SJSA1 (cell line): ENCODE results near the gene LSAMP. TPM values are rescaled to one million over a fixed set of nuclear protein-coding genes. Genes with fewer than 3 reads are reported as not detected.

Experiments used
- DNase-seq, 2 experiments: peaks; one replicate each; pipeline ENCODE4 v3.0.0-alpha.2; 2015 to 2020; ENCODE audit warnings: low spot score in 2 of 2, low read depth in 1 of 2
- H3K27ac ChIP-seq: fragments of 250-450 bp; sonication (Bioruptor Pico); 2 replicates; pipeline ENCODE4 v1.5.1; 2020; ENCODE audit warnings: mild to moderate bottlenecking, moderate library complexity
- H3K27me3 ChIP-seq: fragments of 250-450 bp; sonication (Bioruptor Pico); replicated peaks from 2 replicates; pipeline ENCODE4 v1.5.1; 2020; ENCODE audit warnings: mild to moderate bottlenecking, moderate library complexity
- H3K36me3 ChIP-seq: fragments of 250-450 bp; sonication (Bioruptor Pico); 2 replicates; pipeline ENCODE4 v1.5.1; 2020; ENCODE audit warnings: mild to moderate bottlenecking
- H3K4me1 ChIP-seq: fragments of 250-450 bp; sonication (Bioruptor Pico); replicated peaks from 2 replicates; pipeline ENCODE4 v1.6.1; 2021; ENCODE audit warnings: mild to moderate bottlenecking
- H3K4me3 ChIP-seq: fragments of 250-450 bp; sonication (Bioruptor Pico); 2 replicates; pipeline ENCODE4 v1.5.1; 2020; ENCODE audit warnings: mild to moderate bottlenecking
- H3K9me3 ChIP-seq: fragments of 250-450 bp; sonication (Bioruptor Pico); replicated peaks from 2 replicates; pipeline ENCODE4 v1.5.1; 2020; ENCODE audit warnings: mild to moderate bottlenecking
- total RNA-seq: library from RNA; depleted of rRNA; stranded (reverse); fragments of >200 nt; shearing (Covaris generic); gene quantifications from 2 replicates; pipeline ENCODE4 v1.2.3, GENCODE V29; 2014

The LSAMP gene
- total RNA-seq, 1 experiment from 2014 or later, result not detected

DNA sequence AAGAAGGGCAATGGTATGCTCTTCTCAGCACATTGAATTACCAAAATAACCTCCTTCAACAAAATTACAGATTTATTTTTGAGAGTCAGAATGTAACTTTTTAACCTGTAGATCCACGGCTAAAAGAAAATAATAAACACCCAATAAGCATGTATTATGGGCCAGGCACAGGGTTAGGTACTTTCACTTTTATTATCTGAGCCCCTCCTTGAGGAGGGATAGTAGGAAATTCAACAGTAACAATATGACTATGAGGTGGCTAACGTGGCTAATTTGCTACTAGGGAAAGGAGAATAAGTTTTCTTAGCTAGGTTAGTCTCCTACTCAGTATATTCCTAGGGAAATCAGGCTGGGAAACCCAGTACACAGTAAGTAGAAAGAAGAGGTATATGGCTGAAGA lies 515.1 kb downstream of the LSAMP start:
- Histone ChIP-seq H3K4me3 (no peak overlapping the region), H3K27ac (no peak overlapping the region), H3K27me3 (no peaks in the 10 kb centered on the region), H3K4me1 (no peaks in the 10 kb centered on the region), H3K9me3 (no peaks in the 10 kb centered on the region), H3K36me3 (no peaks in the 10 kb centered on the region)
- no peak for DNase-seq

DNA sequence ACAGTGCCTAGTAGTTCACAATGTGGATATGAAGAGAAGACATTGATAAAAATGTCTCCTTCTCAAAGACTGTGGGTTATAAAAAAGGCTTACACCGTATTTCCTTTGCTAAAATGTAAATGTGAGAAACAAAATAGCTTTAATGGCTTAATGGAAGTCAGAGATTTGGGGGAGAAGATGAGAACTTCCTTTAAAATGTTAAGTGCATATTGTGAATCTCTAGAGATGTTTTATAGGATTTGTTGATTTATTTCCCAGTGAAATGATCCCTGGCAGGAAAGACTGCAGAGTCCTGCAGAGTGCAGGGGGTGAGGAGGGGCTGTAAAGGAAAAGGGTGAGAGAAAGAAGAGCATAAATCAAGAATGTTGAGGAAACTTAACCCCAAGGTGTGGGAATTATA lies 516.9 kb downstream of the LSAMP start:
- Histone ChIP-seq H3K9me3 (no peaks in the 10 kb centered on the region), H3K4me1 (no peaks in the 10 kb centered on the region), H3K4me3 (no peak overlapping the region), H3K27ac (no peak overlapping the region), H3K27me3 (no peaks in the 10 kb centered on the region), H3K36me3 (no peaks in the 10 kb centered on the region)
- no peak for DNase-seq

DNA sequence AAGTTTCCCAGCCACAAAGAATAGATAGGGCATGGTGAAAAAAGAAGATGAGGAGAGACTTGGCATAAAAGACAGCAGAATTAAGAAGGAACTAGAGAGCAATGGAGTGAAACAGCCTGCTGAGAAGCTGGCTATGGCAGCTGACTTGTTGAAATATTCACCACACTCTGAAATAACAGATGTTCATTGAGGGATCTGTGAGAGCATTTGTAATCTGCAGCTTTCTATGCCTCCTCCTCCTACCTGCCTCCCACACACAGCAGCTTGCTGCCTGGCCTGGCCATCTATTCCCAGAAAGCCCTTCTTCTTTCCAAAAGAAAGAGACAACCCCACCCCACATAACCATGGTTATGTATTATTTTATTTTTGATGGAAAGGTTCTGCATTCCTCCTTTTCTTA lies 518.1 kb downstream of the LSAMP start:
- Histone ChIP-seq H3K4me3 (no peak overlapping the region), H3K9me3 (no peaks in the 10 kb centered on the region), H3K4me1 (no peaks in the 10 kb centered on the region), H3K36me3 (no peaks in the 10 kb centered on the region), H3K27me3 (no peaks in the 10 kb centered on the region), H3K27ac (no peak overlapping the region)
- DNase-seq, result no peak

DNA sequence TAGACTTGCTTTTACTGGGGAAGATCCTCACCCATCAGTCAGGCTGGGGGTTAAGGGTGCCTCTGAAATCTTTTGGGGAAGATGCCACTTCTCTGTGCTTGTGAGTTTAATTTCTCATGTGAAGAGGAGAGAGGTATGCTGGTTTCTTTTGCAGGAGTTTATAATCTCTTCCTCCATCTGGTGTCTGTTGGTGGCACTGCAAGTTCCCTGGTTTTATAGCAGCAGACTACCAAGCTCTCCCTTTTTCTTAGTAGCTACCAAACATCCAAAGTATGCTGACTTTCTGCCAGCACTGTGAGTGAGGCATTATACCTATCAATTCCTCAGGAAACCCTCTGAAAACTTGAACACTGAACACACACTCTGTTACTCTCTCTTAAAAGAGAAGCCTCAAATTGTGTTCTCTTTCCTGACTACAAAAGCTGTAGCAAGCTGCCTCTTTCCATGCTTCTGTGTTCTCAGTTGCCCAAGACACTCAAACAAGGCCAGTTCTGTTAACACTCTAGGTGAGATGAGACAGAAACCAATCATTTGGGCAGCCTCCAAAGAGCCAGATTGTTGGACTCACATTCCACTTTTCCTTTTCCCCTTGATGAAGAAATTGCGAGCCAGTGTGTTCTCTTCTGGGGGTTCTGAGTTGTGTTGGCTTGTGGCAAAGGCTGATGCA lies 522.5 kb downstream of the LSAMP start:
- H3K4me1 ChIP-seq, result no peaks in the 10 kb centered on the region
- no peak overlapping the region for H3K27ac ChIP-seq
- H3K36me3 ChIP-seq, result no peaks in the 10 kb centered on the region
- H3K4me3 ChIP-seq, result no peak overlapping the region
- H3K27me3 ChIP-seq, result no peaks in the 10 kb centered on the region
- no peak for DNase-seq
- no peaks in the 10 kb centered on the region for H3K9me3 ChIP-seq

DNA sequence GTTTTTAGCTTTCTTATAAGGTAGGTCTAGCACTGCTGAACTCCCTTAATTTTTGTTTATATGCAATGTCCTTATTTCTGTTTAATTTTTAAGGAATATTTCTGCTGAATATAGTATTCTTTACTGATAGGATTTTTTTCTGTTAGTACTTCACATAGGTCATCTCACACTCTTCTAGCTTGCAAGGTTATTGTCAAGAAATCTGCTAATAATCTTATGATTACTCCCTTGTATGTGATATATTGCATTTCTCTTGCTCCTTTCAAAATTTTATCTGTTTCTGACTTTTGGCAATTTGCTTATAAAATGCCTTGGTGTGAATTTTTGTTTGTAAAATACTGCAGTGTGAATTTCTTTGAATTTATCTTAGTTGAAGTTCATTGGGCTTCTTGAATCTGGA lies 523.6 kb downstream of the LSAMP start:
- H3K36me3 ChIP-seq, result no peaks in the 10 kb centered on the region
- H3K4me3 ChIP-seq, result no peak overlapping the region
- no peak overlapping the region for H3K27ac ChIP-seq

DNA sequence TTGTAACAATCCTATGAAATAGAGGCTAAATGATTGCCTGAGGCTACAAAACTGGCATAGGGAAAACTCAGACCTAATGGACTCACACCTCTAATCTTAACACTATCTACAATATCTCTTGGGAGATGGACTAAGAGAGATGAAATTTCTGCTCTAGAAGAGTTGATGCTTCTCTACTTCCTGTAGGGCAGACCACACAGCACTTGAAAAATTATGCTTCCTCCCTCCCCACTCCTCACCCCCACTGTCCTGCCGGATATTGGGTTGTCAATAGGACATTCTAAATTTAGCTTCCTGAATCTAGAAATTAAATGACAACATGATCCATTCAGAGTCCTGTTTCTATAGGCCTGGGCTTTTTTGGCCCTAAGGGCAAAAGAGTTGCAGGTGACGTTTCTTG lies 526.4 kb downstream of the LSAMP start:
- H3K36me3 ChIP-seq, result no peaks in the 10 kb centered on the region
- DNase-seq, result no peak
- no peaks in the 10 kb centered on the region for H3K27me3 ChIP-seq
- no peaks in the 10 kb centered on the region for H3K4me1 ChIP-seq
- H3K27ac ChIP-seq, result no peak overlapping the region
- no peaks in the 10 kb centered on the region for H3K9me3 ChIP-seq
- H3K4me3 ChIP-seq, result no peak overlapping the region

More for the DNA sequence above, 523.6 kb downstream of the LSAMP start:
- Histone ChIP-seq H3K4me1 (no peaks in the 10 kb centered on the region), H3K27me3 (no peaks in the 10 kb centered on the region), H3K9me3 (no peaks in the 10 kb centered on the region)
- DNase-seq, result no peak

DNA sequence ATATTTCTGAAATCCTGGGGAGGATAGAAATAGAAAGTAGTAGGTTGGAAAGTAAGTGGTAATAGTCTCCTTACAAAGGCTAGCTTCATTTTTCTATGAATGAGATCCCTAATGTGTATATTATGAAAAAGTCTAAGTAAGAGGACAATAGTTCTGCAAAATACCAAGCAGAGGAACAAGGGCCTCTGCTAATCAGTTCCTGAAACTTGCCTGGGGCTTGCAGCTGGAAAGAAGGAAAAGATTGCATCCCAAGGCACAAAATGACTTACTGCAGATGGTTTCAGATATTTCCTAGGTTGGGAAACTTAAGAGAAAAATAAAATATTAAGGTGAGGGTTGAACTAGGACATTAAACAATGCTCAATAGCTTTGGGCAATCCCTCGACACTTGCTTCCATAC lies 528.4 kb downstream of the LSAMP start:
- Histone ChIP-seq H3K4me3 (no peak overlapping the region), H3K9me3 (no peaks in the 10 kb centered on the region), H3K27ac (no peak overlapping the region), H3K27me3 (no peaks in the 10 kb centered on the region), H3K36me3 (no peaks in the 10 kb centered on the region), H3K4me1 (no peaks in the 10 kb centered on the region)
- DNase-seq, result no peak

DNA sequence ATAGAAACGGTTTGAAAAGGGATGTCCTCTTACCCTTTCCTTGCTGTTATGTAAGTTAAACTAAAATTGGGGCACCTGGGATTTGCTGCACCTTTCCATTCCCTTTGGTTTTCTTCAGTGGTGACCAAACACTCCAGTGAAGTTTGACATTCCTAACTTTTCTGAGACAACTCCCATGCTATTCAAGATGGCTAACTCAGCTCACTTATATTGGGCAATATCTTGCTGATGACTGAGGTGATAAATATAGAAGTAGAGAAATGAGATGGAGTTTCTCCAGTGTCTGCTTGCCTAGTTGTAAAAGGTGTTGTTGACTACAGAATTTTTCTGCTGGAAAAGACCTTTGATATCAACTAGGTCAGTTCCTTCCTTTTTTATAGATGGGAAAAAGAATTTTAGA lies 530.2 kb downstream of the LSAMP start:
- Histone ChIP-seq H3K27me3 (no peaks in the 10 kb centered on the region), H3K36me3 (no peaks in the 10 kb centered on the region), H3K9me3 (no peaks in the 10 kb centered on the region), H3K4me1 (no peaks in the 10 kb centered on the region), H3K27ac (no peak overlapping the region), H3K4me3 (no peak overlapping the region)
- DNase-seq, result no peak

DNA sequence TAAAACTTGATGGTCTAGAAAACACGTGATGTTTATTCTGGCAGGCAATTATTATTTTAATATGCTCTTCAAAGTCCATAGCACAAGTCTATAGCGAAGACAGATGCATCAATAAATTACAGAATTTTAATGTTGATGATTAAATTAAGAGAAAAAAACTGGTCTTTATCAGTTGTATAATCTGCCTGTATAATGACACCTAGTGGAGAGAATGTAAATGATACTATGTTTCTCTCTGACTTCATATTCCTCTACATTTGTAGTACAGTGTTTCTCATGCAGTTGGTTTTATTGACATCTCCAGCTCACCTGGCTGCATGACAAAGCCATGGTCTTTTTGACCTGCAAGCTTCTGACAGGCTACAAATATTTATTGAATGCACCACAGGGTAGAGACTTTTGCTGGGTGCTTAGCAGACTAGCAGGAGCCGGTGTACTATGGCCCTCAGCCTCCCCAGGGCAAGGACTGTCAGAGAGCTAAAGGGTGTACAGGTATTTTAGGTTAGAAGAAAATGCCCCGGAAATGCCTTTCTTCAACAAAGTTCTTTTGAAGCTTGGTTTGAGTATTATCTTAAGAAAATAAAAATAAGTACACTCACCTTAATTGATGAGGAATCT lies 532.1 kb downstream of the LSAMP start:
- Histone ChIP-seq H3K9me3 (no peaks in the 10 kb centered on the region), H3K27me3 (no peaks in the 10 kb centered on the region), H3K4me1 (no peaks in the 10 kb centered on the region), H3K4me3 (no peak overlapping the region), H3K27ac (no peak overlapping the region), H3K36me3 (no peaks in the 10 kb centered on the region)
- DNase-seq, result no peak

DNA sequence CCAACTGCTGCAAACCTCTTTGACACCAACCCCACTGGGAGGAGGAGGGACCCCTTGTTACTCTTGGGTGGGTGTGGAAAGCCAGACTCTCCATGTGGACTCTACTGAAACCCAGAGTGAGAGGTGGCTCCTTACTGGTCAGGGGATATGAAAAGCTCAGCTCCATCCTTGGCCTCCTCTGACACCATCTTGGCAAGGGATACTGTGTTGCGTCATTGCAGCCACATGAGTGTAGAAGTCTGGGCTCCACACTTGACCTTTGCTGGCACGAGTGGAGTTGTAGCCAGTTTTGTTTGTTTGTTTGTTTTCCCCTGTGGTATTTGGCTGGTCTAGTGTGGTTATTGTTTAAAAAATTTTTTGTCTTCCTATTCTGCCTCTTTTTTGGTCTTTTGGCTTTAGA lies 532.9 kb downstream of the LSAMP start:
- Histone ChIP-seq H3K36me3 (no peaks in the 10 kb centered on the region), H3K27ac (no peak overlapping the region), H3K9me3 (no peaks in the 10 kb centered on the region), H3K4me1 (no peaks in the 10 kb centered on the region), H3K4me3 (no peak overlapping the region), H3K27me3 (no peaks in the 10 kb centered on the region)
- no peak for DNase-seq

DNA sequence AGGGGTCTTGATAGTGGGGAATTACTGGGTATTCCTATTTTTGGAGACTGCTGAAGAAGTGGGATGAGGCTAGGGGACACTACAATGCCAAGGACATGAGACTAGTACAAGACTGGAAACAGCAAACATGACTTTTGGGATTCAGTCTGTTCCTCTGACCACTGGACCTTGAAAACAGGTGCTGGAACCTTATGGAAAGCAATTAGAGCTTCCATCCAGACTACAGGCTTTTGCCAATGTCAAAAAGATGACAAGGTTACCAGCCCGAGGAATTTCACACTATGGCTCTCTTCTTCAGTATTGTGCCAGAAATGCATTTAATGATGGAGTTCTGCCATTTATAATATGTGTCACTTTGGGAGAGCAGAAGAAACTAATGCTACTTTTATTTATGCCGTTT lies 539.4 kb downstream of the LSAMP start:
- Histone ChIP-seq H3K4me1 (no peaks in the 10 kb centered on the region), H3K27ac (no peak overlapping the region), H3K27me3 (no peaks in the 10 kb centered on the region), H3K9me3 (no peaks in the 10 kb centered on the region), H3K4me3 (no peak overlapping the region), H3K36me3 (no peaks in the 10 kb centered on the region)
- DNase-seq, result no peak

DNA sequence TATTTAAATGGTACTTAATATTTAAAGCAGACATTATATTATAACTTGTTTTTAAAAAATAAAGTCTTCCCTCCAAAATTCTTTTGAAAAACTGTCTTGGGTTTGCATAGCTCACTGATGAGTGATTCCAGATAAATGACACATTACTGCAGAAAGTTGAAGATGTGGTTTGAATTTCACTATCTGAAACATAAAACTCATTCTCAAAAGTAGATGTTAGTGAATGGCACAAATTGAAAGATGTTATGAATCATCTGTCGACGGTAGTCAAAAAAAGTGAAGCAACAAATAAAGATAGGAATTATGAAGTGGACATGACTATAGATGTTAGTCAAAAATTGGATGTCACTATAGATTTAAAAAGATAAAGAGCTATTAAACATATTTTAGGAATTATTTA lies 541.4 kb downstream of the LSAMP start:
- H3K9me3 ChIP-seq, result no peaks in the 10 kb centered on the region
- no peaks in the 10 kb centered on the region for H3K27me3 ChIP-seq
- DNase-seq, result no peak
- no peaks in the 10 kb centered on the region for H3K4me1 ChIP-seq
- H3K4me3 ChIP-seq, result no peak overlapping the region
- no peak overlapping the region for H3K27ac ChIP-seq
- H3K36me3 ChIP-seq, result no peaks in the 10 kb centered on the region

DNA sequence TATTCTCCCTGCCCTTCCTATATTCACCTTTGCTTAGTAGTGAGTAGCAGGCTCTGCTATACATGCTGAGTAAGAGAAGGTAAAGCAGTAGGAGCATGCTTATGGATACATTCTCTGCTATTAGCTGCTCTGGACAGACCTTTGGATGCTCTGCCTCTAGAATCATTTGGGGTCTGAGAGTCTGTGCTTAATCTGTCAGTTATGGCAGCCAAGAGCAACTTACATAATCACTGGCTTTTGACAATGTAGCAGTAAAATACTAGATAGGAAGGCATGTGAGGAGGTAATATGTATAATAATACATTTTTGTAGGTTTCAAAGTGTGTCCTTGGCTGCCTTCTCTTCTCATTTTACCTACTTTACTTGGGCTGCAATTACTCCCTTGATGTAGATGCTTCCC lies 544.3 kb downstream of the LSAMP start:
- Histone ChIP-seq H3K27ac (no peak overlapping the region), H3K4me3 (no peak overlapping the region), H3K9me3 (no peaks in the 10 kb centered on the region), H3K27me3 (no peaks in the 10 kb centered on the region), H3K4me1 (no peaks in the 10 kb centered on the region), H3K36me3 (no peaks in the 10 kb centered on the region)
- DNase-seq, result no peak

DNA sequence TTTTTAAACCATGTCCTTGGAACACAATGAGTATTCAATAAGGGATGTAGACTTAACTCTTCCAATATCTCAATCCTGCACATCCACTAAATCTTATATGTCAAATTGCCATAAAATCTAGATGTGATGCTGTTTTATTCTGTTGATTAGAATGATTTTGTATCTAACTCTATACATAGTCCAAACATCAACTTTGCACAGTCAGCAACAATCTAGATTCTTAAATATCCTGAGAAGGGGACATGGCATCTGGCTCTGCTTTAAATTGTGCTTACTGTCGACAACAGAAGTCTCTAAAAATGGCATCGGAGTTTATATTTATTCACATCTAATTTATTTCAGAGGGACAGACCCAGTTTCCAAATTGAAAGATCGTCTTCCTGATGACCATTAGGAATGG lies 545.8 kb downstream of the LSAMP start:
- Histone ChIP-seq H3K4me1 (no peaks in the 10 kb centered on the region), H3K27ac (no peak overlapping the region), H3K27me3 (no peaks in the 10 kb centered on the region), H3K9me3 (no peaks in the 10 kb centered on the region), H3K4me3 (no peak overlapping the region), H3K36me3 (no peaks in the 10 kb centered on the region)
- no peak for DNase-seq
